NCI-H187 treated with DMSO at 0.1 percent for 48 hours (cell line): ENCODE data around the gene APC2.
"Not testable (repeated sequence)": the region's sequence is repeated elsewhere in the genome, so short reads cannot be mapped to it uniquely, and the experiment has no call there.

Experiments
- DNase-seq: peaks from one replicate; lab custom pipeline; 2025; lab: John Stamatoyannopoulos, UW

The APC2 gene

GRCh38 chr19:1495799-1496713, 46.1 kb downstream of the APC2 start:
- DNase-seq = no peak

DNA sequence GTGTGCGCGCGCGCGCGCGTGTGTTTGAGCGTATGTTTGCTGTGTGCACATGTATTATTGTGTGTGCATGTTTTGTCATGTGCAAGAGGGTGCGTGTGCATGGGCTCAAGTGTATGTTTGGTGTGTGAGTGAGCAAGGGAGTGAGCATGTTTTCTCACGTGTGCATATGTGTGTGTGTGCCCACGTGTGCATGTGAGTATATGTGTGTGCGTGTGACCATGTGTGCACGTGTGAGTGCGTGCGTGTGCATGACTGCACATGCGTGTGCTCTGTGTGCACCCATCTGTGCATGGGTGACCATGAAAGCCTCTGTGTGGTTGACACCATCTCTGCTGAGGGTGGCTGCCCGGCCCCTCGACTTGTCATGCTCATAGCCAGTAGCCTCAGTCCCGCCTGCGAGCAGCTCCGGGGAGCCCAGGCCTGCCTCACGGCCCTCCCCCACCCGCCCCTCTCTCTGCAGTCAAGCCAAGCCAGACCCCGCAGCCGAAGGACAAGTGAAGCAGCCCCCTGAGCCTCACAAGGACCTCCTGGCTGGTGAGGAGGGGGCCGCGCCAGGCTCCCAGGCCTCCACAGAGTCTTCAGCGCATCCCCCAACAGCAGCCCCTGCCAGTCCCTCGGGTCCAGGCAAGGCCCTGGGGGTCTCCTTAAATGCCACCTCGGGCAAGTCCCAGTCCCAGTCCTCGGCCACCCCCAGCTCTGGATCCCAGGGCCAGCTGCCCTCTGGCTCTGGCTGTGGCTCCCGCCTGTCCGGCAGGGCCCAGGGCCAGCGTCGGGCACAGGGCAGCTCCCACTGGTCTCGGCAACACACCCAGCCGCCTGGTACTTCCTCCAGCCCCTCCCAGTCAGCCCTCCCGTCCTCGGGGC, 47.0 kb downstream of the APC2 start:
- no peak for DNase-seq

DNA sequence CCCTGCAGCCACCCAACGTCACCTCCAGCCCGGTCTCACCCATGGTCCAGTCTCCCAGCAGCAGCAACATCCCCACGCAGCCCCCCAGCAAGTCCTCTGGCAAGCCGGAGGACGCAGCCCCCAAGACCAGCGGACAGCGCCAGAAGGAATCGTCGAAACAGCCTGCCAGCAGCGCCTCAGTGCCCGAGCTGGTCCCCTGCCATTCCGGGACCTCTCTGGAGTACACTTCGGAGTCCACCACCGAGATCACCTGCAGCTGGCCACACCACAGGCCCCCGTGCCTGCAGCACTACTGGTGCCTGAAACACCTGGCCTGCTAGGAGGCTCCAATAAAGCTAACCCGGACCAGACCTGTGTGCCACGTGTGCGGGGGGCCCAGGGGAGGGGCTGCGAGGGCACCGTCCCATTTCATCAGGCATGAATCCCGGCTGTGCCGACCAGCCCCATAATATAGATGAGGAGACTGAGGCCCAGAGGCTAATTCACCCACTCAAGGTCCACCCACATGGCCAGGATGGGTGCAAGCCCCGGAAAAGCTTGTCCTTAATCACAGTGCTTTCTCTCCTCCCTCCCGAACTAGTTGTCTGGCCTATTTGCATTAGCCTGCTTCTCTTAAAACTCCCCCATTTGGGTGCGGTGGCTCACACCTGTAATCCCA, 47.8 kb downstream of the APC2 start:
- no peak for DNase-seq

DNA sequence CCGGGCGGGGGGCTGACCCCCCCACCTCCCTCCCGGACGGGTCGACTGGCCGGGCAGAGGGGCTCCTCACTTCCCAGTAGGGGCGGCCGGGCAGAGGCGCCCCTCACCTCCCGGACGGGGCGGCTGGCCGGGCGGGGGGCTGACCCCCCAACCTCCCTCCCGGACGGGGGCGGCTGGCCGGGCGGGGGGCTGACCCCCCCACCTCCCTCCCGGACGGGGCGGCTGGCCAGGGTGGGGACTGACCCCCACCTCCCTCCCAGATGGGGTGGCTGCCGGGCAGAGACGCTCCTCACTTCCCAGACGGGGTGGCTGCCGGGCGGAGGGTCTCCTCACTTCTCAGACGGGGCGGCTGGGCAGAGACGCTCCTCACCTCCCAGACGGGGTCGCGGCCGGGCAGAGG, 49.3 kb downstream of the APC2 start:
- not testable (repeated sequence) for DNase-seq

DNA sequence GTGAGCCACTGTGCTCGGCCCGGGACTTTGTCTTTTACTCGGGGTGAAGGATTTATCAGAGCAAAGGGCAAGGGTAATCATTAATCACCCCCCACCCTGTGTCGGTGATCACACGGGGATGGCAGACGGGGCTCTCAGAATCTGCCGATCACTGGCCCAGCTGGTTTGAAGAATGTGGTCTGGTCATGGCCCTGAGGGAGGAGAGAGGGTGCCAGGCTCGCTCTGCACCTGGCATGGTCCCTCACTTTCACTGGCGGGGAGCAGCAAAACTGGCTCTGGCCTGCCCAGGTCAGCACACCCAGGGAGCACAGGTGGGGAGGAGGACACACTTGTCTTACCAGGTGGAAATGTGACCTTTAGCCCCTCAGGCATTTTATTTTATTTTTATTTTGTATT, 51.3 kb downstream of the APC2 start:
- no peak for DNase-seq

DNA sequence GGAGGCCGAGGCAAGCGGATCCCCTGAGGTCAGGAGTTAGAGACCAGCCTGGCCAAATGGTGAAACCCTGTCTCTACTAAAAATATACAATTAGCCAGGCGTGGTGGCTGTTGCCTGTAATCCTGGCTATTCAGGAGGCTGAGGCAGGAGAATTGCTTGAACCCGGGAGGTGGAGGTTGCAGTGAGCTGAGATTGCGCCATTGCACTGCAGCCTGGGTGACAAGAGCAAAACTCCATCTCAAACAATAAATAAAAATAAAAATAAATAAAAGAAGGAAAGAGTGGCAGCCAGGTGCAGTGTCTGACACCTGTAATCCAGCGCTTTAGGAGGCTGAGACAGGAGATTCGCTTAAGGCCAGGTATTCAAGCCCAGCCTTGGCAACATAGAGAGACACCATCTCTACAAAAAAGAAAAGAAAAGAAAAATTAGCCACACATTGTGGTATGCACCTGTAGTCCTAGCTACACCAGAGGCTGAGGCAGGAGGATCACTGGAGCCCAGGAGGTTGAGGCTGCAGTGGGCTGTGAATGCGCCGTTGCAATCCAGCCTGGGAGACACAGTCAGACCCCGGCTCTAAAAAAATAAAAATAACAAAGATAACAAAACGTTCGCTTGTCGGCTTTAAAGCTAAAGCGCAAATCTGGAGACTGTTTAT, 52.6 kb downstream of the APC2 start:
- DNase-seq = no peak

- no peak for DNase-seq
These were observed 53.4 kb downstream of the APC2 start for GRCh38 chr19:1503089-1503924.

DNA sequence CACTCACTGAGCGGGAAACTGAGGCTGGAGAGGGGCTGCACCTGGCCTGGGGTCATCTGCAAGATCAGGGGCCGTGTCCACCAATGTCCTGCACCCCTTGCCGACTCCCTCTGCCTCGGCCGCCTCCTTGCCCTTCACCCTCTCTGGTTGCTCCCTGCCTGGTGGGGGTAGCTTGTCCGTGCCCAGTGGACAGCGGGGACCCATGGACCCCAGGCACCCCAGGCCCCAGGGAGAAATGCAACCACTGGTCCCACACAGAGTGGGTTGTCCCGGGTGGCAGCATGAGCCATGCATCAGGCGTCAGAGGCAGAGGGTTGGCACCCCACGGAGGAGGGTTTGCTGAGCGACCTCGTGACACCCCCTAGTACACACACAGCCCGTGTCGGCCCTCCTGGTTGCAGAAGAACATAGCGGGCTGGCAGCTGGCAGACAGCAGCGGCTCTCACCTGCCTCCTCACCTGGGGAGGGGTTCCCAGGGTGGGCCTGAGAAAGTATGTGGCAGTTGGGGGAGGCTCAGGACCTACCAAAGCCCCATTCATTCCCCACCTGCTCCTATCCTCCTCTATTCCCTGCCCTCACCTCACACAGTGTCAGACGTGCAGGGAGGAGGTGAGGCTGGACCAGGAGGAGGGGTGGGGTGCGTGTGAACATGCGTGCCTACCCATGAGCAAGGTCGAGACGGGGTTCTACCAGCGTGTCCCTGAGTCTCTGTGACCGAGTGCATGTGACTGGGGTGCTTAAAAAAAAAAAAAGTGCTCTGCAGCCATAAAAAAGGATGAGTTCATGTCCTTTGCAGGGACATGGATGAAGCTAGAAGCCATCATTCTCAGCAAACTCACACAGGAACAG, 54.2 kb downstream of the APC2 start:
- DNase-seq = no peak

- DNase-seq = no peak
These were observed 55.1 kb downstream of the APC2 start for GRCh38 chr19:1505012-1505411.

DNA sequence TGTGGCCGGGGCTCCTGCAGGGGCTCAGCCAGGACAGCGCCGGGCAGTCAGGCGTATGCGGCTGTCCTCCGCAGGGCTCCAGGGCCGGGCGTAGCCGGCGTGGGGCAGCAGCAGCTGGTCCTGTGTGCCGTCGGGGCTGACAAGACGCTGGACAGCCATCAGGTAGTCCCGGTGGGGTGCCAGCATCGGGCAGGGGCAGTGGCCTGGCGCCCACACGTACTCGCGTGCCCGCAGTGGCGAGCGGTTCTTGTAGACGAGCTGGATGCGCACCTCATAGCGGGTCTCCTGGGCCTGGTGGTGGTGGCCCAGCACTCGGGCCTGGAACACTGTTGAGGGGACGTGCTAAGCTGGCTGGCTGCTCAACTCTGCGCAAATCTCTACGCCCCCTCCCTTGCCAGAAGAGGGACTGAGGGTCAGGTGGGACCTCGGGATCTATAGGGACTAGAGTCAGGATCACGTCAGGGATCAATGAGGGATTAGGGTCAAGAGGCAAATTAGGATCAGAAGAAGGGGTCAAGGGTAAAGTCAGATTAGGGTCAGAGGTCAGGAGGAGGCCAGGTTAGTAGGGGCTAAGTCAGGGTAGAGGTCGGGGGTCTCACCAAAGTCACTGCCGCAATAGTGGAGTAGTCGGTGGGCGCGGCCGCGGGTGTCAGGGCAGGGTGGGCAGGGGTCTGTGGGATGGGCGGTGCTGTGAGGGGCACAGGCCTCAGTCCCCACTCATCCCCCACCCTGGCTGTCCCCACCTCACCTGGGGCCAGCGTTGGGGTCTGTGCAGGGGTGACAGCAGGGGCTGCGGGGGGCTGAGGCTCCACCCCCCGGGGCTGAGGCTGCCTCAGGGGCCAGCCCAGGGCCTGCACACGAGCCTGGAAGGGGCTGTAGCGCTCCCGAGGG, 56.3 kb downstream of the APC2 start:
- no peak for DNase-seq

DNA sequence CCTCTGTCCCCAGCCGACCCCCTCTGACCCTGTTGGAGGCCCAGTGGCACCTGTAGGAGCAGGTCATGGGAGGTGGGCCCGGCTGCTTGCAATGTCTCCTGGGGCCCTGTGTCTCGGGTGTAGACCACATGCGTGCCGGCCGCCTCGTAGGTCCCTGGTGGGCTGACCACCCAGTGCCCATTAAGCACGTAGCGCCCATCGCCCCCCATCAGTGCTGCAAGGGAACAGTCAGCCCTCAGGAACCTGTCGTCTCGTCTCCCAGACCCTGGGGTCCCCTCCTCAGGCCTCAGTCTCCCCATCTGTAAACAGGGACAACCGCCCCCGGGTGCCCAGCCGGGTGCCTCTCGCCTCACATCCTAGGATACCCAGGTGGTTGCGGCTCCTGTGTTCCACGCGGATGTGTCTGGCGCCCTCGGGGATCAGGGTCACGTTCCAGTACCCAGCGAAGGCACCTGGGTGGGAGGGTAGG, 57.3 kb downstream of the APC2 start:
- DNase-seq = no peak

GRCh38 chr19:1507763-1508506, 58.0 kb downstream of the APC2 start:
- peak; percentile 89 for DNase-seq

- no peak for DNase-seq
These were observed 58.6 kb downstream of the APC2 start for GRCh38 chr19:1508507-1508856.

GRCh38 chr19:1509602-1510441, 59.9 kb downstream of the APC2 start:
- DNase-seq = no peak

- DNase-seq = no peak
These were observed 60.5 kb downstream of the APC2 start for GRCh38 chr19:1510442-1510806.

GRCh38 chr19:1510807-1511206, 60.9 kb downstream of the APC2 start:
- no peak for DNase-seq
